GM20000 (cell line): Measurements from ENCODE around the gene AMD1.
"Not testable (repeated sequence)": the region's sequence is repeated elsewhere in the genome, so short reads cannot be mapped to it uniquely, and the experiment has no call there.

Experiments
- DNase-seq: peaks from one replicate; pipeline ENCODE4 v3.0.0; 2012; ENCODE audit warnings: low spot score
- CTCF ChIP-seq: IDR thresholded peaks from 2 replicates; pipeline ENCODE4 v1.5.1; 2012; ENCODE audit warnings: mild to moderate bottlenecking, control low read depth; ENCODE audit errors: extremely low read depth, missing control alignments

The AMD1 gene

GRCh38 chr6:110873981-110874879 is at the start of gene AMD1:
Gene AMD1 (plus strand): TSS chr6:110874785. CDS start chr6:110875106, 321 bp downstream.
- TF ChIP-seq CTCF: no peak
- peak; percentile 98 for DNase-seq

GRCh38 chr6:110826236-110827129 is 48.1 kb upstream of the AMD1 start:
- DNase-seq: no peak
- TF ChIP-seq CTCF: no peak

GRCh38 chr6:110828396-110828795 is 46.2 kb upstream of the AMD1 start:
- no peak for TF ChIP-seq CTCF
- DNase-seq: no peak

GRCh38 chr6:110831405-110831804 is 43.2 kb upstream of the AMD1 start:
- no peak for TF ChIP-seq CTCF

GRCh38 chr6:110833831-110834230 is 40.8 kb upstream of the AMD1 start:
- no peak for TF ChIP-seq CTCF
- no peak for DNase-seq

More at GRCh38 chr6:110831405-110831804, 43.2 kb upstream of the AMD1 start:
- no peak for DNase-seq

- not testable (repeated sequence) for DNase-seq
Measured at GRCh38 chr6:110835751-110836150, 38.8 kb upstream of the AMD1 start.

- DNase-seq: no peak
- TF ChIP-seq CTCF: no peak
Measured at GRCh38 chr6:110841266-110841665, 33.3 kb upstream of the AMD1 start.
